Breast epithelium (tissue), 3 donors: ENCODE data around the gene TRIM7.

Source experiments
- POLR2A ChIP-seq: fragments of 450-650 bp; IDR thresholded peaks from one replicate; pipeline ENCODE4 v1.6.1; 2016; ENCODE audit warnings: antibody characterized with exemption, mild to moderate bottlenecking, moderate library complexity
- POLR2AphosphoS5 ChIP-seq, 3 donors: sonication (generic); formaldehyde crosslinking; IDR thresholded peaks; one replicate each; pipeline ENCODE4 v1.6.1; 2017; ENCODE audit warnings: antibody characterized with exemption in 3 of 3

GRCh38 chr5:181170996-181171395, 34.0 kb downstream of the TRIM7 start:
- TF ChIP-seq POLR2AphosphoS5 (IDR thresholded peaks at IDR 0.05) (no peak), POLR2A (no peak)
